A375 (cell line): ENCODE measurements around the gene POU4F3. TPM values are rescaled to one million over a fixed set of nuclear protein-coding genes. Genes with fewer than 3 reads are reported as not detected.

Experiments
- total RNA-seq: library from RNA; depleted of rRNA; stranded (reverse); fragments of >200 nt; shearing (Covaris generic); gene quantifications from 2 replicates; pipeline ENCODE4 v1.2.3, GENCODE V29; 2014; rRNA removed

POU4F3 gene, protein sequence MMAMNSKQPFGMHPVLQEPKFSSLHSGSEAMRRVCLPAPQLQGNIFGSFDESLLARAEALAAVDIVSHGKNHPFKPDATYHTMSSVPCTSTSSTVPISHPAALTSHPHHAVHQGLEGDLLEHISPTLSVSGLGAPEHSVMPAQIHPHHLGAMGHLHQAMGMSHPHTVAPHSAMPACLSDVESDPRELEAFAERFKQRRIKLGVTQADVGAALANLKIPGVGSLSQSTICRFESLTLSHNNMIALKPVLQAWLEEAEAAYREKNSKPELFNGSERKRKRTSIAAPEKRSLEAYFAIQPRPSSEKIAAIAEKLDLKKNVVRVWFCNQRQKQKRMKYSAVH
- 0.57 TPM in 1 of 2 replicates, not detected in the other for total RNA-seq

DNA sequence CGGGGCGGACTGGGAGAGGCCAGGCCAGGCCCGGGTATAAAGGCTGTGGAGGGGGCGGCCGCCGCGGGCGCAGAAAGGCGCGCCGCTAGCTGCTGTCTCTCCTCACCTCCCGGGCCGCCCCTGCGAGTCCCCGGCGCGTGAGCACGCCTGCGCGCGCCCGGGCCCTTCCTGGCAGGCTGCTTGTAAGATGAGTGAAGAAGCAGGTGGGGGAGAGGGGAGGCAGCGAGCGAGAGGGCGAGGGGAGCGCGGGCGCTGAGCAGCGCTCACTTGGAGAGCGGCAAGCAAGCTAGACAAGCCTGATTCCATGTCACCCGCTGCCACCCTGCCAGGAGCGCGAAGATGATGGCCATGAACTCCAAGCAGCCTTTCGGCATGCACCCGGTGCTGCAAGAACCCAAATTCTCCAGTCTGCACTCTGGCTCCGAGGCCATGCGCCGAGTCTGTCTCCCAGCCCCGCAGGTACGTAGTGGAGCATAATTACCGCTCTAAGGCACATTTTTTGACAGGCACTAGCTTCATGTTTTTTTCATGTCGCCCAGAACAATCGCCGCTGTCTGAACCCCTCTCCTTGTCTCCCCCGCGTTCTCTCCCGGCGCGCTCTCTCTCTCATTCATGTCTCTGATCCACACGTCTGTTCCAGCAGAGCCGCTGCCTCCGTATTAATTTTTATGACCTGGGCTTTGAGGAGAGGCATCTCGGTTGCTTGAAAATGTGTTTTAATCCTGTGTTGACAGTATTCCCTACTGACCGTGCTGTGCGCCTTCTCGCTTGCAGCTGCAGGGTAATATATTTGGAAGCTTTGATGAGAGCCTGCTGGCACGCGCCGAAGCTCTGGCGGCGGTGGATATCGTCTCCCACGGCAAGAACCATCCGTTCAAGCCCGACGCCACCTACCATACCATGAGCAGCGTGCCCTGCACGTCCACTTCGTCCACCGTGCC is at the start of gene POU4F3:
TSS of gene POU4F3 (plus strand) at position 66 of the 941 bp plus-strand sequence. CDS start at position 340, 274 bp downstream.

Other genes with a start within 250 kb of the POU4F3 start
- gene PLAC8L1, start 233.3 kb upstream of the POU4F3 start, total RNA-seq, result 0.19 and 0.34 TPM in 2 replicates
- 187 and 217 TPM in 2 replicates for gene LARS1, start 156.2 kb upstream of the POU4F3 start, total RNA-seq
- 16.4 TPM in 2 replicates for gene RBM27, start 135.2 kb upstream of the POU4F3 start, total RNA-seq
- gene TCERG1, start 108.5 kb downstream of the POU4F3 start, total RNA-seq, result 71.3 and 79.2 TPM in 2 replicates
- not detected in 2 replicates for gene GPR151, start 177.4 kb downstream of the POU4F3 start, total RNA-seq